NCI-H748 (cell line): ENCODE measurements around the gene ADAM23.

Experiments used
- DNase-seq: peaks from one replicate; lab custom pipeline; 2025; ENCODE audit not compliant: unreplicated experiment; lab: John Stamatoyannopoulos, UW

Gene ADAM23

DNA sequence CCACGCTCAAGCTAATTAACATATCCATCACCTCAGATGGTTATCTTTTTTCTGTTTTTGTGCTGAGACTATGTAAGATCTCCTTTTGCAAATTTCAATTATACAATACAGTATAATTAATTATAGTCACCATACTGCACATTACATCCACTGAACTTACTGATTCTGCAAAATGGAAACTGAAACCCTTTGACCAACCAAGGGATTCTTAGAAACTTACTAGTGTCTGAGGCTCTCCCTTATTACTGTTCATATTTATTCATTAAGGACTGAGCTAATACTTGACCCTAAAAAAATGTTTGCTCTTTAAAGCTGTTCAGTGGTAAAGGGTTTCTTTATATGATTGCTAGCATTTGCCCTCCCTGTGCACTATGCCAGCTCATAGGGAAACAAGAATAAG is 50.7 kb downstream of the ADAM23 start:
- DNase-seq: no peak

DNA sequence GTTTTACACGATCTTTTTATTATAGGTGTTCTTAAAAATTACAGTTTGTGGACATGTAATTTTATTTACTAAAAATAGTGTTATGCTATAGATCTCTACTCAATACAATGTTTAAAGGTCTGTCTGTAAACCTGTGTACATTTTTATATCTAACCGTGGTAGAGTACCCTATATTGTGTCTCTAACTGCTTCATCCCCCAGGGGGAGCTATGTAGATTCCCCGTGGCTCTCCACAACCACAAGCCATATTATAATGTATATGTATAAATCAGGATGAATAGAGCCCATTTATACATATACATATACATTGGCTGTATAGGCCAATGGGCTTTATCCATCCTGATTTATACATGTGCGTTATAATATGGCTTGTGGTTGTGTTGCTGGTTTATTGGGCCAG is 59.4 kb downstream of the ADAM23 start:
- DNase-seq: no peak

DNA sequence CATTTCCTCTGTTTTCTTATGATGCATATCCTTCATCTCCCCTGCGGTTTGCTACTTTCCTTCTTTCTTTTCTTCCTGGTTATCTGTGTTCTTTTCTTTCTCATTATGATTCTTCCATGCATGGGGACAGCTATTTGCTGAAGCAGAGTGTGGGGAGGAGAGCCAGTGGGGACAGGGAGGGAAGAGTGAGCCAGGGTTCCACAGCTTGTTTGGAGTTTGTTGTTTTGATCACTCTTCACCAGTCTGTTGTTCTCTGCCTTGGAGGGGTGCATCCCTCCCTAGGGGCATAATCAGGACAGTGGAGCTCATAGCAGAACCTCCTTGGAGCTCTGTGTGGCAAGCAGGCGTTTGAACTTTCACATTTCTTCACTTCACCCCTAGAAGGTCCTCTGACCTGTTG is 68.0 kb downstream of the ADAM23 start:
- DNase-seq: no peak

DNA sequence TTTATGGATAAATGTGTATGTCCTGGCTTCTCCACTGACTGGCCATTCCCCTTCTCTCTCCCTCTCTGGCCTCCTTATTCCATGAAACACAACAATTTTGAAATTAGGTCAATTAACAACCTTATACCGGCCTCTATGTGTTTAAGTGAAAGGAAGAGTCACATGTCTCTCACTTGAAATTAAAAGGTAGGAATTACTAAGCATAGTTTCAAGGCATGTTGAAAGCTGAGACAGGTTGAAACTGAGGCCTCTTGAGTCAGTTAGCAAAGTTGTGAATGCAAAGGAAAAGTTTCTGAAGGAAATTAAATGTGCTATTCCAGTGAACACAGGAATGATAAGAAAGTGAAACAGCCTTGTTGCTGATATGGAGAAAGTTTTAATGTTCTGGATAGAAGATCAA is 69.7 kb downstream of the ADAM23 start:
- DNase-seq: no peak

DNA sequence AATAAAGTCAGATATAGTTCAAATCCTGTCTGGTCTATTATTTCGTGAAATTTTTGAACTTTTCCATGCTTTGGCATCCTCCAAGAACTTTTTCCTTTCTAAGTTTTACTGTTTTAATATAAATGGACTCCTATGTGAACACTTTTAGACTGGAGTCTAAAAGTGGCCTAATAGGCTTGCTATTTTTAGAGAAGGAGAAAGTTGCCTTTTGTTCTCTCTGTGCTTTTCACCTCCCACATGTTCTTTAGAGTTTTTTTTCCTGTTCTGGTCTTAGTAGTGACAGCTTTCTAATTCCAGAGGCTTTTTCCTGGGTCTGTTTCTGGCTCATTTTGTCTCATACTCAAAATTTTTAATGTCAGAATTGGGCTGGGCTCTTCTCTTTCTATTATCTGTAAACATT is 72.2 kb downstream of the ADAM23 start:
- DNase-seq: no peak

DNA sequence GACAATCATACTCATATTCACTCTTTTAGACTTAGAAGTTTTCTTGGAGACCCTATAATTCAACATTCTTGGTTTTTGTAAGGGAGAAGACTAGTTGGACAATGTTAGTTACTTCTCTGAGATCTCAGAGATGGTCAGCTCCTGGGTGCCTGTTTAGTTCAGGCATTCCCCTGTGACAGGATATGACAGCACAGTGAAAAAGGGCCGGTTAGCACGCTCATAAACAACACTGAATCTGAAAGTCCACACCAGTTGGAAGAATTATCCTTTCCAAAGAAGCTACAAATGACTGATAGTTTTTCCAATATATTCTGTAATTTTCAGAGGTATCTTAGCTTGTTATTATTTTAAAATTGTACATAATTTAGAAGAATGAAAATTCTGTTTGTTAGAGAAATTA is 75.7 kb downstream of the ADAM23 start:
- DNase-seq: no peak

DNA sequence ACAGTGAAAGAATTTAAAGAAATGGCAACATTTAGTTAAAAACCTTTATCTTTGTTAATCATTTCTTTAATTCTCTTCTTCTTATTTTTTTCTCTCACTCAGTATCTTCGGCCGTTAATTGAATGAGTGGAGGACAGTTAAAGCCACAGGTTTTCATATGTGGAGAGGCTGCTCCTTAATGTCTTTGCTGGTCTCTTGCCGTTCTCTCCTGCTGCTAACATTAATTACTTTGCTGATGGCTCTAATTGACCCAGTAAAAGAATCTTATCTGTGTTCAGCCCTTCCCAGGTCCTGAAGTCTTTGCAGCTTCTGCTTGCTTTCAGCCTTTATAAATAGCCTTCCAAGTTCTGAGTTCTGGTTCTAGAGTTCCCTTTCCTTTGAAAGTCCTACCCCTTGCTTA is 77.1 kb downstream of the ADAM23 start:
- DNase-seq: no peak

DNA sequence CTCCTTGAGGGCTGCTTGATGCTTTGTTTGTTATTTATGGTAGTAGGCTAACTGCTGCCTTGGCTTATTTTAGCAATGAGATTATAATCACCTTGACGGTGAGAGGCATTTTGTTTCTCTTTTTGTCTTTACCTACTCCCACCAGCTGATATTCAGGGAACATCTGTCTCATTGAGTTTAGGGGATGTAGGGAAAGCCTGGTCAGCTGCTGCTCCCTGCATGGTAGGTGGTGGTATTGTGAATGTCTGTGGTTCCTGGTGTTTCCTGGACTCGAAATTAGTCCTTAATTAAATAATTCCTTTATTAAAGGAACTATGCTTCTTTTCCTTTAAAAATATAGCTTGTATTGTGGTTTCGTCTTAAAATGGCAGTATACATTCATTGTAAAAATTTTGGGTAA is 77.8 kb downstream of the ADAM23 start:
- no peak for DNase-seq

DNA sequence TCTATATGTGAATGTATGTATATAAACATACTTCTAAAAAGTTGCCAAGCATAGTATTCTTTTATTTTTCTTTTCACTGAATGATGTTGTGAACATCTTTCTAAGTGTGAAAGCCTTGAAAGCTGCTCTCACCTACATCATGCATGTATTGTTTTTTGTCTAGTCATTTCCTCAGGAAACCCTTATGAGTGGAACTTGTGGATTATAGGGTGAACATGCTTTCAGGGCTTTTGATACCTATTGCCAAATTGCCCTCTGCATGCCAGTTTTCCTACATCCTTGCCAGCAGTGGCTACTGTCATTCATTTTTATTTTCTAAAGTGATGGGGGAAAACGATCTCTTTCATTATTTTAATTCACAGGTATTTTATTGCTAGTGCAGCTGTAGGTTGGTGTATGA is 78.3 kb downstream of the ADAM23 start:
- DNase-seq: no peak

DNA sequence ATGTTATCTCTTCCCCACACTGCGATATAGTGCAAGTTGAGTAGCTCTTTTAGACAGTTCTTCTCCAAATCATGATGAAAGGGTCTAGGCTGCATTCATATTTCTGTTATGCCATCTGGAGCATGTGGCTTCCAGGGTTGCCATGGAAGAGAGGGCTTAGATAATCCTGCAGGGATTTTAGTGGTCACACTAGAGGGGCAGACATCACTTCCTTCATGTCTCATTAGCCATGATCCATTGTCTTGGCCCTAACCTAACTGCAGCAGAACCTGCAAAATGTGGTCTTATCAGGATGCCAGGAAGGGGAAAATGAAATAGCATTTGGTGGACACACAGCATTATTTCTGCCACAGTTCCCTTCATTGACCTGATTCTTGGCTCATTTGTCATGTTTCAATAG is 83.1 kb downstream of the ADAM23 start:
- no peak for DNase-seq

DNA sequence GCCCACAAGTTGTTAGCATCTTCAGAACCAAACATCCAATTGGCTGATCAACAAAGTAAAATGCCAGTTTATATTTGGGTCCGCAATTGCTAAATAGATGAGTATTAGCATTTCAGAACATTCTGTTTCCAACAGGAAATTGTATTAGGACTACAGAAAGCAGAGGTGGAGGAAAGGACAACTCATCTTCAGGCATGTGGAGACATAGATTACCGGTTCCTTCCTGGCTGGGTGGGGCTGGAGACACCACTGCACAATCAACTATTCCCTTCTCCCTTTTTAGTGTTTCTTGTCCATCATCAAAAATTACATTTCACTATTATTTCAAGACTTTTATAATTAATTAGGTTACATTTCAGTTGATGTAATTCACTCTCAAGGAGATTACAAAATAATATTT is 83.8 kb downstream of the ADAM23 start:
- no peak for DNase-seq

DNA sequence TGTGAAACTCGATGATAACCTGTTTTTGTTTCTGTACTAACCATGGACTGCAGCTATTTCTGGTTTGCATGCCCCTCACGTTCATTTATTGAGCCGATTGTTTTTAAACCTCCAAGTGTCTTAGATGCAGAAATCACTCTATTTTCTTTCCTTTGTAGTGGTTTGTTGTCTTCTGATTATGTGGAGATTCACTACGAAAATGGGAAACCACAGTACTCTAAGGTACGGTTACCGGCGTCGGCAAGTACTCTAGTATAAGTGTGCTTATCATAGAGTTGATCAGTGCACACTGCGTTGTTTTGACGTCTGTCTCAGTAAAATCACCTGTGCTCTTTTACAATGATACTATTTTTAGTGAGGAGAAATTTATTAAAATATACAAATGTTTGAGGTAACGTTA is 87.4 kb downstream of the ADAM23 start:
- DNase-seq: no peak

DNA sequence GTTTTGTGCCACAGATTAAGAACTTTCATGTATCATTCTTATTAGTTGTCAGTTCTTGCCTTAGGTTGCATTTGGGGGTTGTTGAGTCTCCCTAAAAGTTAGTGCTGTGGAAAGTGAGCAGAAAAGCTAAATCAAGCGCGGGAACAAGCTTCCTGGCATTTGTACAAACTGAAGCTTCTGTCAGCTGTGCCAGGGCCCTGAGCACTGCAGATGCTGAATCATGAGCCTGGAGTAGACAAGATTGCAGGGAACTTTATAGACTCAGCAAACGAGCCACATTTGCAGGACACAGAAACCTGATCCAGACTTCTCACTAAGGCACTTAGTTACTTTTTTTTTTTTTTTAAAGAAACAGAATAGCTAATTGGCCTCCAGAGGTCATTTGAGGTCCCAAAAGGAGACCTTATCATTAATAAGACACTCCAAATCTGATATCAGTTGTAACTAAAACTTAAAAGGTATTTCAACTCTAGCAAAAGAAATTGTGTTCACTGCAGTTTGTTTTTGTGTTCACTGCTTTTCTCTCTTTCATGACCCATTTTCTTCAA is 88.7 kb downstream of the ADAM23 start:
- no peak for DNase-seq

DNA sequence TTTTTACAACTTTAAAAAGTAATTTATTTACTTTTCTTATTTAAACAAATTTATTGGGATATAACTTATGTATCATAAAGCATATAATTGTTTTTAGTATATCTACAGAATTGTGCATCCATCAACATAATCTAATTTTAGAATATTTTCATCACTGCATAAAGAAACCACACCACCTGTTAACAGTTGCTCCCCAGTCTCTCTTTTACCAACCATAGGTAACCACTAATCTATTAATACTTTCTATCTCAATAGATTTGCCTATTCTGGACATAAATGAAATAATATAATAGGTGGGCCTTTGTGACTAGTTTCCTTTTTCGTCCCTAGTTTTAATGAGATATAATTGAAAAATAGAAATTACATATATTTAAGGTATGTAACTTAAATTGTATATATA is 90.6 kb downstream of the ADAM23 start:
- no peak for DNase-seq

DNA sequence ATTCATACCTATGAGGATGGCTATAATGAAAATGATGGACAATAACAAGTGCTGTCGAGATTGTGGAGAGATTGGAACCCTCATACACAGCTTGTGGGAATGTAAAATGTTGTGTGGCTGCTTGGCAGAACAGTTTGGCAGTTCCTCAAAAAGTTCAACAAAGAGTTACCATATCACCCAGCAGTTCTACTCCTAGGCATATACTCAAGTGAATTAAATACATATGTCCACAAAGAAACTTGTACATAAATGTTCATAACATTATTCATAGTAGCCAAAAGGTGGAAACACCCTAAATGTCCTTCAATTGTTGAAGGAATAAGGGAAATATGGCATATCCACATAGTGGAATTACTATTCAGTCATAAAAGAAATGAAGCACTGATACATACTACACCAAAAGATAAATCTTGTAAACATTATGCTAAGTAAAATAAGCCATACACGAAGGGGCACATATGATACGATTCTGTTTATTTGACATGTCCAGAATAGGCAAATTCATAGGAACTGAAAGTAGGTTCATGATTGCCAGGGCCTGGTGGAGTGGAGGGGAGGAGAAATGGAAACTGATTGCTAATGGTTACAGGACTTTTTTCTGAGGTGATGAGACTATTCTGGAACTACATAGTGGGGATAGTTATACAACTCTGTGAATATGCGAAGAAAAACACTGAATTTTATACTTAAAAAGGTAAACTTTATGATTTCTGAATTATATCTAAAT is 92.1 kb downstream of the ADAM23 start:
- DNase-seq: no peak

DNA sequence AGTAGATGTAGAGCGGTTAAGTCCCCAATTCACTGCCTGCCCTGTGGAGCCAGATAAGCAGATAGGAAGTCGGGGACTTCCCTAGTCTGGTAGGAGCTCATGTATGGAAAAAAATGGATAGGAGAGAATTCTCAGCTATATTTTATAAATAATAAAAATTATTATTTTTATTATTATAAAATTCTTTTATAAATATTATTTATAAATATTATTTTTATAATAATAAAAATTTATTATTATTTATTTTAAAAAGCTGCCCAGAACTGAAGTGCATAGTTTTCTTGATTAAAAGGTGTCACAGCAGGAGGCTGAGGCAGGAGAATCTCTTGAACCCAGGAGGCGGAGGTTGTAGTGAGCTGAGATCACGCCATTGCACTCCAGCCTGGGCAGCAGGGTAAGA is 97.4 kb downstream of the ADAM23 start:
- no peak for DNase-seq

DNA sequence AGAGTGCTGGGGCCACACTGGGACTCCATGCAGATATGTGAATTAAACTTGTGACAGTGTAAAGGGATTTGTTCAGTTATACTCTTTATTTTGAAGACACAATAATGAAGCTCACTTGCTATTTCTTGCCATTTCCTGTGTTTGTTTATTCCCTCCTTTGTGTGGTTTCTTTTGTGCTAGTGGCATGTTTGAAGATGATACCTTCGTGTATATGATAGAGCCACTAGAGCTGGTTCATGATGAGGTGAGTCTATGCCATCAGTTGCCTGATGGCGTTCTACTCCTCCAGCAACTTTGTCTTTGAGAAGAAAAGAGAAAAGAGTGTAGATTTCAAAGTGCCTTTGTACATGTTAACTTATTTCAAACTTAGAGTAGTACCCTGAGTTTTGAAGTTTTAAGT is 99.7 kb downstream of the ADAM23 start:
- DNase-seq: no peak

DNA sequence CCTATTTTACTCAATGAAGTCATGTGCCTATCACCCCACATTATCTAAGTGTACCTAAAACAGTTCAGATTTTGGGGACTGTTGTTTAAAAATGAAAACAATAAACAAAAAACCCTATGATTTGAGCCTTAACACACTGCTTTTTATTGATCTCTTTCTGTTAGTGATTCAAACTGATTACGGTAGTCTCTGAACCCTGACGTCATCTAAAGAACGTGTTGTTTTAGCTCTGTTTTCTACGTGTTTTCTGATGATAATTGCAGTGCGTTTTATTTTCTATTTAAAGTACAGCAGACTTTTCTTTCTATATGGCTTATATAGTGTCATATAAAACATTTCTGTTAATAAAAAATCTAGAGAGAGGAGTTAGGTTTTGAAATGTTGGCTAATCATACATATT is 105.1 kb downstream of the ADAM23 start:
- DNase-seq: no peak

DNA sequence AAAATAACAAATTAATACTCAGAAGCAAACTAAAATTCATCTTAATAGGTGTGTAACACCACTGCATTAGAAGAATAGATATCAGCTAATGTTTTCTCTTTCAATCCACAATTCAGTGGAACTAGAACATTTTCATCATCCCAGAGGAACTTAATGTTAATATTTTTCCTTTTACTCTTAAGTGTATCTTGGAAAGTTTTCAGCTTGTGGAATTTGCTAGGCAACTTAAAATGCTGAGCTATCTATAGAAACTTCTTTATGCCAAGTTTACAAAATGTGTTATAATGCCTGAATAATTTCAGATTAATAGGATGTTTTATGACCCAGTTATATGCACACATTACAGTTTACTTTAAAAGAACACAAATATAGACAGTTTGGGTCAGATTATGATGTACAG is 112.4 kb downstream of the ADAM23 start:
- no peak for DNase-seq

DNA sequence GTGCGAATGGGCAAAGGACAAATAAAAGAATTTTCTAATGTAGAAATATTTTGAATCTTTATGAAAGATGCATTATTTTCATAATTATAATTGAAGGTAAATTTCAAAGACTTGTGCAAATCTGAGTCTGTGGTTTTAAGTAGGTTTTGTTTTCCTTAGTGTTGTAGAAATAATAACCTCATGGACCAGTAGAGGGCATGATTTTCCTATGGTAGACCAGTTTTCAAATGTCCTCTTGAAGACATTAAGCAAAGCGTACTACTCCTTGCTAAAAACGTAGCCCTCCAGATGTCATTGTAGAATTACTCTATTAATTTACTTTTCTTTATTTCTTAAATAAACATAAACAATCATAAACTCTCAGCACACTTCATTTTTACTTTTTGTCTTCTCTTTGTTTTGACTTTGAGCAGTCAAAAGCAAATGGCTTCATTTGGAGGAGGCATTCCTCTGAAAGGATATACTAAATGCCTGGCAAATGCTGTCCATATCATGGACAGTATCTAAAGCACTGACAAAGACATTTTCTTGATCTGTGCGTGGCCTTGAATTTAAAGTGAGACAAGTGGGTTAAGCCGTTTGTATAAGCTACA is 113.1 kb downstream of the ADAM23 start:
- peak; percentile 50 for DNase-seq

DNA sequence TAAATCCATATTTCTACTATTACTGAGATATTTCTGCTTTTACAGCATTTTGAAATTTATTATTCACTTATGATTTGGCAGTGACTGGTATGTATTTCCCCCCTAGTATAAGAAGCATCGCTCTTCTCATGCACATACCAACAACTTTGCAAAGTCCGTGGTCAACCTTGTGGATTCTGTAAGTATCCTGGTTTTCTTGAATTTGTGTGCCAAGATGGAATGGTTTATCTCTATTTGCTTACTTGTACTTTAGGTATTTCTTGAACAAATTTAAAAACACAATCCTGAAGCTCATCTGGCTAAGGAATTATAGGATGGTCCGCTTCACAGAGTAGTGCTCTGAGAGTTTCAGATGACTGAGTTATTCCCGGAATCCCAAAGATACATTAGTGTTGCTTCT is 114.0 kb downstream of the ADAM23 start:
- no peak for DNase-seq

DNA sequence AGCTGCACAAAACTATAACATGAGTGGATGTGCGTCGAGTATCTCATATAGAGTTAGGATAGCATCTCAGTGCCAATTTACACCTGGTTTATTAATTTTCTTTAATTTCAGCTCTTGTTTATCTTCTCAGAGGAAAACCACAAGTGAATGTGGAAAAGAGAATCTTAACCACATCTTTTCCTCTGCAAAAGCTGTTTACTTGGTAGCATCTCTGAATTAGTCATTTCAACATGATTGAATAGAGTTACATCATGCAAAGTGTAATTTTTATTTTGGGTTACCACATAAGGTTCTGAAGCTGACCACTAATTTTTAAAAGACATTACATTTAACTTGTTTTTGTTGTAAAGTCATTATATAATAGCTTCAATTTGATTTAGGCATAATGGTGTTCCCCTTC is 115.2 kb downstream of the ADAM23 start:
- DNase-seq: no peak

DNA sequence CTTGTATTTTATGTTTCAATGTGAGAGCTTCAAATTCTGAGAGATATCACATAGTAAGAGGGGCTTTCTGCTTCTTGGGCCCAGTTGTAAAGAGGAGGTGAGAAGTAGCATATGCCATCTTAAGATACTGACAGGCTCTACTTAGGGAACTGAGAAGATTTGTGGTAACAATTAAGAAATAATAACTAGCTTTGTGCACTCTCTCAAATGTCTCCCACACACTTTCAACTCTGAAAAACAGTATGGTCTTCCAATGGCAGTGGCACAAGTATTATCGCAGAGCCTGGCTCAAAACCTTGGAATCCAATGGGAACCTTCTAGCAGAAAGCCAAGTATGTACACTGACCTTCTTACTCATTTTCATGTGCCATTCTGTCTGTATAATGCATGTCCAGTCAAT is 118.6 kb downstream of the ADAM23 start:
- DNase-seq: no peak
